ENCODE measurements around the gene TACC2.

GRCh38 chr10:122282253-122282671 is 293.3 kb downstream of the TACC2 start:
- no peak for TF ChIP-seq CTCF (IDR thresholded peaks at IDR 0.05; ENCODE audit: low read length)
- TF ChIP-seq EZH2 (IDR thresholded peaks at IDR 0.05; ENCODE audit: borderline replicate concordance, low read length) = no peak
